Measurements from ENCODE around the gene PGLYRP3. TPM values are rescaled to one million over a fixed set of nuclear protein-coding genes. Genes with fewer than 3 reads are reported as not detected.

Gene PGLYRP3
- total and polyA plus RNA-seq, 2 experiments from 2014 or later, result not detected

DNA sequence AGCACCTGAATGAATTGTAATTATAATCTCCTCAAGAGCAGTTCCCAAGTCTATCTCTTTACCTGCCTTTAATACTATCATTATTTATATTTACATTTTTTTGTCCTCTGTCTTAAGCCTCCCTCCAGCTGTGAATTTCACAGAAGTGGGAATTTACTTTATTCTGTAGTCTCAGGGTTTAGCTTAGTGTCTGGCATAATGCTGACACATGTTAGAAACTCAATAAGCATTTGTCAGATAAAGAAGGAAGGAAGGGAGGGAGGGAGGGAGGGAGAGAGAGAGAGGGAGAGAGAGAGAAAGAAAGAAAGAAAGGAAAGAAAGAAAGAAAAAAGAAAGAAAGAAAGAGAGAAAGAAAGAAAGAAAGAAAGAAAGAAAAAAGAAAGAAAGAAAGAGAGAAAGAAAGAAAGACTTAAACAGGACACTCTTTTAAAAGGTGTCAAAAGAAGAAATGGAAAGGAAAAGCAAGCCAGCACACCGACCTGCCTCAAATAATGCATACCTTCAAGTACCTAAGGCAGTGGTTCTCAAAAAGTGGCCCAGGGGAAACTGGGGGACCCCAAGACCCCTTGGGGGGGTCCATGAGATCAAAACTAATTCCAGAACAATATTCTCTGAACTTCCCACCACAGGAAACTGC, 37.7 kb upstream of the PGLYRP3 start:
- H3K9me3 Mint-ChIP-seq, result no peaks in the 10 kb centered on the region
- no peaks in the 10 kb centered on the region for H3K4me1 Mint-ChIP-seq
- H3K27ac Mint-ChIP-seq, result no peak overlapping the region
- no peak for DNase-seq (ENCODE audit: low spot score)
- Histone ChIP-seq H3K36me3 (ENCODE audit: insufficient read depth) (no peaks in the 10 kb centered on the region), H3F3A (replicated peaks; ENCODE audit: low read depth) (no peaks in the 10 kb centered on the region), H3K27ac (ENCODE audit: low read depth) (no peak overlapping the region), H3K4me3 (no peak overlapping the region), H3K27me3 (ENCODE audit: insufficient read depth) (no peaks in the 10 kb centered on the region), H4K20me1 (replicated peaks; ENCODE audit: insufficient read depth) (no peaks in the 10 kb centered on the region), H3K4me2 (no peak overlapping the region), H2AFZ (no peak overlapping the region), H3K4me1 (ENCODE audit: insufficient read depth) (no peaks in the 10 kb centered on the region), H3K79me2 (replicated peaks; ENCODE audit: insufficient read depth) (no peaks in the 10 kb centered on the region), H3K9me2 (ENCODE audit: insufficient read depth) (no peaks in the 10 kb centered on the region)
- H3K36me3 Mint-ChIP-seq (ENCODE audit: low read depth), result no peaks in the 10 kb centered on the region
- ATAC-seq, result no peak
- H3K4me3 Mint-ChIP-seq, result no peak overlapping the region
- peaks cover 10% of the 10 kb centered on the region for H3K27me3 Mint-ChIP-seq (ENCODE audit: insufficient read depth, low read depth, poor library complexity)
- no peak for TF ChIP-seq POLR2AphosphoS5 (IDR thresholded peaks at IDR 0.05; ENCODE audit: low read depth)
- TF ChIP-seq, protein P1, sequence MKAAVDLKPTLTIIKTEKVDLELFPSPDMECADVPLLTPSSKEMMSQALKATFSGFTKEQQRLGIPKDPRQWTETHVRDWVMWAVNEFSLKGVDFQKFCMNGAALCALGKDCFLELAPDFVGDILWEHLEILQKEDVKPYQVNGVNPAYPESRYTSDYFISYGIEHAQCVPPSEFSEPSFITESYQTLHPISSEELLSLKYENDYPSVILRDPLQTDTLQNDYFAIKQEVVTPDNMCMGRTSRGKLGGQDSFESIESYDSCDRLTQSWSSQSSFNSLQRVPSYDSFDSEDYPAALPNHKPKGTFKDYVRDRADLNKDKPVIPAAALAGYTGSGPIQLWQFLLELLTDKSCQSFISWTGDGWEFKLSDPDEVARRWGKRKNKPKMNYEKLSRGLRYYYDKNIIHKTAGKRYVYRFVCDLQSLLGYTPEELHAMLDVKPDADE (IDR thresholded peaks at IDR 0.05), result no peak
- no peak for TF ChIP-seq ZNF331 (CRISPR knock-in tag; IDR thresholded peaks at IDR 0.05; ENCODE audit: low read depth)
- TF ChIP-seq, protein P2, sequence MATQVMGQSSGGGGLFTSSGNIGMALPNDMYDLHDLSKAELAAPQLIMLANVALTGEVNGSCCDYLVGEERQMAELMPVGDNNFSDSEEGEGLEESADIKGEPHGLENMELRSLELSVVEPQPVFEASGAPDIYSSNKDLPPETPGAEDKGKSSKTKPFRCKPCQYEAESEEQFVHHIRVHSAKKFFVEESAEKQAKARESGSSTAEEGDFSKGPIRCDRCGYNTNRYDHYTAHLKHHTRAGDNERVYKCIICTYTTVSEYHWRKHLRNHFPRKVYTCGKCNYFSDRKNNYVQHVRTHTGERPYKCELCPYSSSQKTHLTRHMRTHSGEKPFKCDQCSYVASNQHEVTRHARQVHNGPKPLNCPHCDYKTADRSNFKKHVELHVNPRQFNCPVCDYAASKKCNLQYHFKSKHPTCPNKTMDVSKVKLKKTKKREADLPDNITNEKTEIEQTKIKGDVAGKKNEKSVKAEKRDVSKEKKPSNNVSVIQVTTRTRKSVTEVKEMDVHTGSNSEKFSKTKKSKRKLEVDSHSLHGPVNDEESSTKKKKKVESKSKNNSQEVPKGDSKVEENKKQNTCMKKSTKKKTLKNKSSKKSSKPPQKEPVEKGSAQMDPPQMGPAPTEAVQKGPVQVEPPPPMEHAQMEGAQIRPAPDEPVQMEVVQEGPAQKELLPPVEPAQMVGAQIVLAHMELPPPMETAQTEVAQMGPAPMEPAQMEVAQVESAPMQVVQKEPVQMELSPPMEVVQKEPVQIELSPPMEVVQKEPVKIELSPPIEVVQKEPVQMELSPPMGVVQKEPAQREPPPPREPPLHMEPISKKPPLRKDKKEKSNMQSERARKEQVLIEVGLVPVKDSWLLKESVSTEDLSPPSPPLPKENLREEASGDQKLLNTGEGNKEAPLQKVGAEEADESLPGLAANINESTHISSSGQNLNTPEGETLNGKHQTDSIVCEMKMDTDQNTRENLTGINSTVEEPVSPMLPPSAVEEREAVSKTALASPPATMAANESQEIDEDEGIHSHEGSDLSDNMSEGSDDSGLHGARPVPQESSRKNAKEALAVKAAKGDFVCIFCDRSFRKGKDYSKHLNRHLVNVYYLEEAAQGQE (IDR thresholded peaks at IDR 0.05; ENCODE audit: unreplicated experiment), result no peak
- TF ChIP-seq STAT1 (IDR thresholded peaks at IDR 0.05; ENCODE audit: unreplicated experiment), result no peak
- no peak for TF ChIP-seq ZNF114 (CRISPR knock-in tag; IDR thresholded peaks at IDR 0.05)

DNA sequence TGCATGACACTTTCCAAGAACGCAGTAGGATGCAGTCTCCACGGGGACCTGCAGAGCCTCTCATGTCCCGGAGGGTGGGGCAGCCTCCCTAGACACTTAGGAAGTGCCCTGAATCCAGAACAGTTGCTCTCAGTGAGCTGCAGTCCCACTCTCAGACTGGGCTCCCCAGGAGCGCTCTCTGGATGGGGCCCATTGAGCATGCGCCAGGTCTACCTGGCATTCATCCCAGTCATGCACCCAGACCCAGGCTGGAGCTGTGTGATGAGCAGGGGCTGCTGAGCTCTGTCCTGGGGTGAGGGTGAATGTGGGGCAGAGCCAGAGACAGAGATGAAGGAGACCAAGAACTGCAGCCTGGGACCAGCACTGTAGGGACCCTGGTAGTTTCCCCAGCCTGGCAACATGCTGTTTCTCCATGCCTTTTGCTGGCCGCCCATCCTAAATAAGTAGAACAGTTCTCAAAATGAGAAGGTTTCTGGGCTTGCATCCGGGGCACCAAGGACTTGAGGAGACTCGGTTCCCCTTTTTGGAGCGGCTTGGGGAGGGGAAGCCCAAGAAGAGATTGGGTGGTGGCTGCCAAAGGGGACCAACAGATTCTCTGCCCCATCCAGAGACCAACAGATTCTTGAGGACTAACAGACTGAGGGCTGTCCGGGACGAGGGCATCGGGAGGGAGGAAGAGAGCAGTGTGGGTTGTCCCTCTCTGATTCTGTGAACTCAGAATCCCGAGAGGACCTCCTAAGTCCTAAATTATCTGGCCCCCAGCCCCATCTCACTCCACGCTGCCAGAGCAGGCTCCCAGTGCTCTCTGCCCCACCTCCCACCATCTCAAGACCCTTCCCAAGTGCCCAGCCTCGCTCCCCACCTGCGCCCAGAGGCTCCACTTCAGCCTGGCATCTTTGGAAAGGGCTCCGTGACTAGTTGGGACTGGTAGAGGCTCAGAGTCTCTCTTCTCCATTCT, 36.9 kb upstream of the PGLYRP3 start:
- Histone ChIP-seq H3K27ac (ENCODE audit: low read depth) (no peak overlapping the region), H4K20me1 (replicated peaks; ENCODE audit: insufficient read depth) (no peaks in the 10 kb centered on the region), H3K79me2 (replicated peaks; ENCODE audit: insufficient read depth) (no peaks in the 10 kb centered on the region), H3K4me3 (no peak overlapping the region), H2AFZ (no peak overlapping the region), H3F3A (replicated peaks; ENCODE audit: low read depth) (no peaks in the 10 kb centered on the region), H3K27me3 (ENCODE audit: insufficient read depth) (no peaks in the 10 kb centered on the region), H3K9me2 (ENCODE audit: insufficient read depth) (no peaks in the 10 kb centered on the region), H3K4me1 (ENCODE audit: insufficient read depth) (no peaks in the 10 kb centered on the region), H3K36me3 (ENCODE audit: insufficient read depth) (no peaks in the 10 kb centered on the region), H3K4me2 (no peak overlapping the region)
- ATAC-seq (no peak), DNase-seq (ENCODE audit: low spot score) (no peak)
- Mint-ChIP-seq H3K36me3 (ENCODE audit: low read depth) (no peaks in the 10 kb centered on the region), H3K4me1 (peaks cover under 1% of the 10 kb centered on the region; the same call in 1 of the 3 replicates), H3K27me3 (ENCODE audit: insufficient read depth, low read depth, poor library complexity) (peaks cover 10% of the 10 kb centered on the region), H3K9me3 (no peaks in the 10 kb centered on the region), H3K4me3 (no peak overlapping the region), H3K27ac (no peak overlapping the region)
- TF ChIP-seq EZH2phosphoT487 (IDR thresholded peaks at IDR 0.05; ENCODE audit: unreplicated experiment) (no peak), POLR2AphosphoS5 (IDR thresholded peaks at IDR 0.05; ENCODE audit: low read depth) (no peak)
- TF ChIP-seq, protein P2 (IDR thresholded peaks at IDR 0.05; ENCODE audit: unreplicated experiment), result no peak
